HEK293T (cell line): Measurements from ENCODE around the gene CAPN9.

ENCODE experiments used
- ARNT ChIP-seq: fragments of 450-650 bp; IDR thresholded peaks from 2 replicates; pipeline ENCODE4 v1.6.1; 2017; ENCODE audit warnings: mild to moderate bottlenecking
- CTBP1 ChIP-seq: fragments of 450-650 bp; IDR thresholded peaks from 2 replicates; pipeline ENCODE4 v1.6.1; 2016; ENCODE audit warnings: borderline replicate concordance
- FOXM1 ChIP-seq: fragments of 450-650 bp; IDR thresholded peaks from 2 replicates; pipeline ENCODE4 v1.6.1; 2017; ENCODE audit warnings: mild to moderate bottlenecking, borderline replicate concordance
- SP1 ChIP-seq: fragments of 450-650 bp; IDR thresholded peaks from 2 replicates; pipeline ENCODE4 v1.6.1; 2017
- SUZ12 ChIP-seq: fragments of 450-650 bp; IDR thresholded peaks from 2 replicates; pipeline ENCODE4 v1.6.1; 2016; ENCODE audit warnings: mild to moderate bottlenecking
- TARDBP ChIP-seq: fragments of 450-650 bp; IDR thresholded peaks from 2 replicates; pipeline ENCODE4 v1.6.1; 2016

DNA sequence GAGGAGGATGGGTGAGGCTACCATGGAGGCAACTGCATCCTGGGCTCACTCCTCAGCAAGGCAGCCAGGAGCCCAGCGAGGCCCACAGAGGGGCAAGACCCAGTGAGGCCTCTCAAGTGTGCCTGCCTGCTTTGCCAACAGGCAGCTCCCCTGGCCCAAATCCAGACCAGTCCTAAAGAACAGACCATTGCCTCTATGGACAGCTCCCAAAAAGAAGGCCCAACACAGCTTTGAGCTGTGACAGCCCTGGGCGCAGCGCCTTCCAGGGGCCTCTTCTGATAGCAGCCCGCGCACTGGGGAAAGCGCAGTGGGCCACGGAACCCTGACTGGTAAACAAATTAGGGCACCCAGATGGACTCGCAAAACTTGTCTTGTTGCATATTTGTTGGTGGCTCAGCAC lies 95.6 kb downstream of the CAPN9 start:
- TF ChIP-seq TARDBP, result no peak
- no peak for TF ChIP-seq FOXM1
- TF ChIP-seq ARNT, result no peak
- no peak for TF ChIP-seq CTBP1
- TF ChIP-seq SP1, result no peak
- no peak for TF ChIP-seq SUZ12
